C4-2B (cell line): ENCODE measurements around the gene BRSK2.

Source experiments
- H3K27ac ChIP-seq: fragments of 450-650 bp; 2 replicates; pipeline ENCODE4 v1.5.1; 2017
- ZFX ChIP-seq: fragments of 450-650 bp; IDR thresholded peaks from 2 replicates; pipeline ENCODE4 v1.6.1; 2017
- TF ChIP-seq, protein P1 (sequence below): fragments of 450-650 bp; conservative IDR thresholded peaks from 2 replicates; pipeline ENCODE4 v1.5.1; 2017; ENCODE audit warnings: mild to moderate bottlenecking

BRSK2 gene

DNA sequence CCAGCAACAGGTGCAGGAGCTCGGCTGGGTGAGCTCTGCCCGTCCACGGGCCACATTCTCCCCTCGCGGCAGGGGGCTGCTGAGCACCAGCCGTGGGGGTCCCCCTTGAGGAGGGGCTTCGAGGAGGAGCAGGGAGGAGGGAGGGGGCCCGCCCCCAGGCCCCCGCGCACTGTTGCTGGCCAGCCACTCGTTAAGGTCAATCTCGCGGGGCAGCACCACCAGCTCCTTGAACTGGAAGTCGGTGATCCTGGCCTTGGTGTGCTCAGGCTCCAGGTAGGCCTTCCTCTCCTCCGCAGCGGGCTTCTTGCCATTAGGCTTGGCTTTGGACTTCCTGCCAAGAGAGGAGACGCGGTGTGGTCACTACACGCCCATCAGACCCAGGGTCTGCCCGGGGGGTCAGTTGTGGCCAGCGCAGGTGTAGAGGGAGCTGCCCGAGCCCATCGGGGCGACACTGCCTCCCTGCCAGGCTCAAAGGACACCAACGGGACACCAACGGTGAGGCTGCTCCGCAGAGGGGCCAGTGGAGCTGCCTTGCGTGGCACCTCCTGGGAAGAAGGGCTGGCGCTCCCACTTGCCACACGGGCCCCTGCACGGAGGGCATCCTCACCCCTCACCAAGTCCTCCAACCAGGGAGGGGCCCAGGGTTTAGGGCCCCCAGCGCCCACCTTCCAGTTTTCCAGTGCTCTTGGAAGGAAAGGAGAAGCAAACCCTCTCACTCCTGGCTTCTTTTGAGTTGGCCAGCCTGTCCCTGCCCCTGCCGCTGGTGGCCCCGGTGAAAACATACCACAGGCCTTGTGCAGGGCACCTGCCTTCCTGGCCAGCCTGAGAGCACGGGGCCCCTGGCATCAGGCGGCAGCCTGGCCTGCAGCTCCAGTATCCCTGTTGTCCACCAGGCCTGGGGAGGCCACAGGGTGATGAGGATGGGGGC, 91.1 kb downstream of the BRSK2 start:
- H3K27ac ChIP-seq, result no peak overlapping the region

DNA sequence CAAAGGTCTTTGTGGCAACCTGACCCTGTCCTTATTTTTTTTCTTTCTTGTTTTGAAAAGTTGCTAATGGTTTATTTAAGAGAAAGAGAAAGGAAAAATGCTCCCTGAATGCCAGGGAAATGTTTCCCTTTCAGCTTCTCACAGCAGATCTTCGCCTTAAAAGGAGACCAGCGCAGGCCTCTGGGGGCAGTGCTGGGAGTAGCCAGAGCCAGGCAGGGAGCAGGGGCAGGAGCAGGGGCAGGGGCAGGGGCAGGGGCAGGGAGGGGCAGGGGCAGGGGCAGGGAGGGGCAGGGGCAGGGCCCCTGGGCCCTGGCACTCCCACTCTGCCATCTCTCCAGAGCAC, 91.7 kb downstream of the BRSK2 start:
- TF ChIP-seq, protein P1, sequence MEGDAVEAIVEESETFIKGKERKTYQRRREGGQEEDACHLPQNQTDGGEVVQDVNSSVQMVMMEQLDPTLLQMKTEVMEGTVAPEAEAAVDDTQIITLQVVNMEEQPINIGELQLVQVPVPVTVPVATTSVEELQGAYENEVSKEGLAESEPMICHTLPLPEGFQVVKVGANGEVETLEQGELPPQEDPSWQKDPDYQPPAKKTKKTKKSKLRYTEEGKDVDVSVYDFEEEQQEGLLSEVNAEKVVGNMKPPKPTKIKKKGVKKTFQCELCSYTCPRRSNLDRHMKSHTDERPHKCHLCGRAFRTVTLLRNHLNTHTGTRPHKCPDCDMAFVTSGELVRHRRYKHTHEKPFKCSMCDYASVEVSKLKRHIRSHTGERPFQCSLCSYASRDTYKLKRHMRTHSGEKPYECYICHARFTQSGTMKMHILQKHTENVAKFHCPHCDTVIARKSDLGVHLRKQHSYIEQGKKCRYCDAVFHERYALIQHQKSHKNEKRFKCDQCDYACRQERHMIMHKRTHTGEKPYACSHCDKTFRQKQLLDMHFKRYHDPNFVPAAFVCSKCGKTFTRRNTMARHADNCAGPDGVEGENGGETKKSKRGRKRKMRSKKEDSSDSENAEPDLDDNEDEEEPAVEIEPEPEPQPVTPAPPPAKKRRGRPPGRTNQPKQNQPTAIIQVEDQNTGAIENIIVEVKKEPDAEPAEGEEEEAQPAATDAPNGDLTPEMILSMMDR, result no peak
- no peak for TF ChIP-seq ZFX

More for the DNA sequence above, 91.1 kb downstream of the BRSK2 start:
- TF ChIP-seq ZFX, result no peak
- TF ChIP-seq, protein P1, result no peak

DNA sequence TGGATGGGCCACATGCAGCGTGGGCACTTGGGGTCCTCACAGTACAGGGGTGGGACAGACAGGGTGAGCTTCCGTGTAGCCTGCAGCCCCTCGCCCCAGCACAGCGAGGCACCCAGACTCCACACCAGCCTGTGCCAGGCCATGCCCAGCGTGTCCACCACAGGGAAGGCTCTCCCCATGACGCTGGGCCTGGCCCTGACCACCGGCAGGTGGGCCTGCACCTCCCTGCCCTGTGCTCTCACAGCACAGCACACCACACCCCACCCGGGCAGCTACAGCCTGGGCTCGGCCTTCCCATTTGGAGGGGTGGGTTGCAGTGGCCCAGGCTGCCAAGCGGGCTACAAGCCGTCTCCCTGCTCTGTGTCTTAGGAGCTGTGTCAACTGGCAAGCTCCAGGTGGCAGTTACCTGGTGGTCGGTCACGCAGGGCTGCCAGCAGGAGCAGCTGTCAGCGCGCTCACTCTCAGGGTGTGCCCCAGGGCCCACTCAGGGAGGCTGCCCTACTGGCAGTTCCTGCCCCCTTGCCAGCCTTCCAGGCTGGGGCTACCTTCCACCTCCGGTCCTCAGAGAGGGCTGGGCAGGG, 92.2 kb downstream of the BRSK2 start:
- no peak overlapping the region for H3K27ac ChIP-seq
- no peak for TF ChIP-seq ZFX
- TF ChIP-seq, protein P1, result no peak

More for the DNA sequence above, 91.7 kb downstream of the BRSK2 start:
- H3K27ac ChIP-seq, result no peak overlapping the region

DNA sequence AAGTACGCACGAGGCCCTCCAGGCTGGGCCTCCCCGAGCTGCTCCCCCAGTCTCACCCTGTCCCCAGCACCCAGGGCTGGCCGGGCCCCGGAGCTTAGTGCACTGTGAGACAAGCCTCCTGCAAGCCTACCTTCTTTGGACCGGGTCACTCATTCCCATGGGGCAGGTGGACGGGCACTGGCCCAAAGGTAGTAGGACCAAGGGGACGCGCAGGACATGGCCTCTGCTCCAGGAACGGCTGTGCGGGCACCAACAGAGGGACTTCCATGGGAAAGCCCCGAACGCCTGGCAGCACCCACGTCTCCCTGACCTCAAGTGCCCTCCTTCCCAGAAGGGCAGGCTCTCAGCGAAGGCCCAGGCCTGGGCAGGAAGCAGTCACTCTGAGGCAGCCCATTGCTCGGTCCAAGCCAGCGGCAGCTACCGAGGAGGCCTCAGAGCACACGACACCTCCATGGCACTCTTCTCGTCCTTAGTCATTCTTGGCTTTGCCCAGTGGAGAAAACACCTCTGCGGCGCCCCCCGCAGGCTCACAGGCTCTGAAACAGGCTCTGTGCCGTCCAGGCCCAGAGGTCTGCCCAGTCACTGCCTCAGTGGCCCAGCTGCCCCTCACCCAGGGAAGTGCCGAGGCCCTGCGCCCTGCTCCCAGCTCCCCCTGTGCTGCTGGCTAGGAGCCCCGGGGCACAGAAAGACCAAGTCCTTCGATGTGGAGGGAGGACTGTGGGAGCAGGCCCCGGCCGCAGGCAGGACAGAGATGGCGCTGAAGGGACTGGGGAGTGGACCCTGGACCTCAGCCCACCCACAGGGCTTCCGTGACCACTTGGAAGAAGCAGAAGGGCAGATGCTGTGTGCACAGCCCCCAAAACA, 93.1 kb downstream of the BRSK2 start:
- H3K27ac ChIP-seq, result no peak overlapping the region
- no peak for TF ChIP-seq ZFX
- TF ChIP-seq, protein P1, result no peak

DNA sequence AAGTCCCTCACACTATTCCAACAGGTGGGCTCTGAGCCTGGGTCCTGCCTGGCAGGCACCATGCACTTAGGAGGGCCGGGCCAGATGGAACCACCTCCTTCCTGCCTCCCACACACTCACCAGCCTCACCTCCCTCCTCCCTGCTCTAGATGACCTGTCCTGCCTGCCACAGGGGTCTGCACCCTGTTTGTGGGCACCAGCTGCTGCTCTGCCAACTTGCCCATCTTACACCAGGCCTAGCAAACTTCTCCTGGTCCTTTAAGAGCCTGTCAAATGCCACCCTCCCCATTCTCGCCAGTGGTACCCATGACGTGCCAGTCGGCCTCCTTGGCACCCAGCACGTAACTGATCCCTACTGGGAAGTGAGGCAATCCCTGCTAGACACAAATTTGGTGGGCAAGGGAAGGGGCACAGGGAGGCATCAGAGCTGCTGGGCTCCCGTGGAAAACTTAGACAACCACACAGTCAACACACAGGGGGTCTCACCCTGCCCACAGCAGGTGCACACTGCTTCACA, 93.8 kb downstream of the BRSK2 start:
- TF ChIP-seq, protein P1, result no peak
- no peak for TF ChIP-seq ZFX
- H3K27ac ChIP-seq, result no peak overlapping the region

DNA sequence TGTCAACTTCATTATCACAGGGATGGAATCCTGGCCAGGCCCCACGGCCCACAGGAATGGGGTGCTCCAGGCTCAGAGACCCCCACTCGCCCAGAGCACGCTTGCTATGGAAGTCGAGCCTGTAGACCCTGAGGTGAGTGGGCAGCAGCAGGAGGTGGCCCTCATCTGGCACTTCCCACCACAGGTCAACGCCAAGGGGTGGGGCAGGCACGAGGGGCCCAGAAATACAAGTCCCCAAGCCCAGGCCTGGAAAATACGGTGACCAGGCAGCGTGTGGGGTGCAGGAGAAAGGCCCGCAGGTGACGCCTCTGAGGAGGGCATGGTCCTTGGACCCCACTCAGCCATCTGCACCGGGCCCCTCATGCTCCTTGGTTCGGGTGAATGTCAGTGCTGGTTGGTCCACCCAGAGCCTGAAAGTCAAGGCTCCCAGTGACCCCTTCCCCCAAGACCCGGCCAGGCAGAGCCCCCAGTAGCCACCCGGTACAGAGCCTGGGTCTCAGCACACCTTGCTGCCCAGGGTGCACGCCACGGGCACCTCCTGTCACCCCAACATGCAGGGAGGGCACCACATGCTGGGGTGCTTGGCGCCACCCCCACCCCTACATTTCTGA, 94.4 kb downstream of the BRSK2 start:
- H3K27ac ChIP-seq, result no peak overlapping the region
- TF ChIP-seq ZFX, result no peak
- TF ChIP-seq, protein P1, result no peak
